Stimulated activated CD4-positive, alpha-beta T cell treated with anti-CD3 and anti-CD28 coated beads, Interleukin-2, amount 100 ng/mL, for 4 hours (primary cell): Measurements from ENCODE around the gene MBD5.

Experiments
- DNase-seq: peaks from one replicate; pipeline ENCODE4 v3.0.0-alpha.2; 2020; ENCODE audit warnings: low read depth

MBD5 gene

DNA sequence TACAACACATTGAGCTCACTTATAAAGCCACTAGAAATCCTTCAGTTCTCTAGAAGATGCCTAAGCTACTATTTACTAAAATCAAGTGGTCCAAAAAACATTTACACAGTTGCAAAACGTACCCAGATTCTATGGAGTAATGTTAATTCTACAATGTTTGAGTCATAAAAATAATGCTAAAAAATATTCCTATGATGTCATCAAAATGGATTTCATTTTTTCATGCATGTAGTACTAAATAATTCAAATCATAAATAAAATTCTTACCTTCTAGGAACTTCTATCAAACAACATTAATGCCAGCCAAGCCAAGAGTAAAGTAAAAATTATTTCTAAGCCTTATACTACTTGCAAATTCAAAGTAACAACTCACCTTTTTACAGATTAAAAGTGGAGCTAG lies 454.7 kb downstream of the MBD5 start:
- no peak for DNase-seq

DNA sequence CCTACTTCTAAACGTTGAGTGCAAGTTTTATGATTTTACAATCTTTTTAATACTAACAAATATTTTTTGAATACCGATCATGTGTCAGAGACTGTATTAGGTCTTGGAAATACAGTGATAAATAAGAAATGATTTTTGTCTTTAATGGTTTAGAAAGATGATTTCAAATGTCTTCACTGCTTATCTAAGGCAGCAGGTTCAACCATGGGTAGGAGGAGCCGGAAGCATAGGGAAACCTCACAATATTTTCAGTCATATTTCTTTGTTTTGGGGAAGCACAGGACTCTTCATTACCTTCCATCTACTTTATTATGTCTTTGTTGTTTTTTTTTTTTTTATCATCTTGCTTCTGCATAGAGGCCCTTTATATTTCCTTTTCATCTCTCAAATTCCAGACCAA lies 458.5 kb downstream of the MBD5 start:
- DNase-seq: no peak

DNA sequence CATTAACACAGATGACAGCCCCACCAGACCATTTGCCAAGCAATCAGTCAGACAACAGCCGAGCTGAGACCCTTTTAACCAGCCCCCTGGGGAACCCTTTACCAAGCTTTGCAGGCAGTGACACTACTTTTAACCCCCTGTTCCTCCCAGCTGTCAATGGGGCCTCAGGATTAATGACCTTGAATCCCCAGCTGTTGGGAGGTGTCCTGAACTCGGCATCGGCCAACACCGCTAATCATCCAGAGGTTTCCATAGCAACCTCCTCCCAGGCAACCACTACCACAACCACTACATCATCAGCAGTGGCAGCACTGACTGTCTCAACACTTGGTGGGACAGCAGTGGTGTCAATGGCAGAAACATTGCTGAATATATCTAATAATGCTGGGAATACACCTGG lies 462.8 kb downstream of the MBD5 start:
- DNase-seq: no peak

DNA sequence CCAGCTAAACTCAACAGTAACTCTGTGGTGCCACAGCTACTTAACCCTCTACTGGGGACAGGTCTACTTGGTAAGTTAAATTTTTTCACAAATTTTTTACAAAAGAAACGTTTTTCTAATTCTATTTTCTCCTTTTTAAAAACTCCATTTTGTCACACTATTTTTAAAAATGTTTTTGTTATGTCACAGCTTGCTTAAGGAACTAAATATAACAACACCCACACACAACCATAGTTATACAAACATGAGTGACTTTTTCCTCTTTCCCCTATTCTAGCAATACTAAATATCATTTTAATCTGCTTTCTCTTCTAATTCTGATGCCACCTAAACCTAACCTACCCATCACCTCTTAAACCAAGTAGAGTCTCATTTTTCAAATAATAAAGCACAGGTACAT lies 463.2 kb downstream of the MBD5 start:
- no peak for DNase-seq

DNA sequence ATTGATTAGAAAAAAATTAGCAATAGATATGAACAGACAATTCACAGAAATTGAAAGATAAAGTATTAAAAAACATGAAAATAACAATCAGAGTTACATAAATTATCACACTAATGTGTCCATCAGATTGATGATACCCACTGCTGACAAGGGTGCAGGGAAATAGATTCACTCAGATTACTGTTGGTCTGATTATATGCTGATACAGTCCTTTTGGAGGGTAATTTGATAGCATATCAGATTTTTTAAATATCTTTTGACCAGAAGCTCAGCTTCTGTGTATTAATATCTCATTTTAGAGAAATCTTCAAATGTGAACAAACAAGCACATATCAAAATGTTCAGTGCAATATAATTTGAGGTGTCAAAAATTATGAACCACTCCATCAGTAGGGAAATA lies 465.8 kb downstream of the MBD5 start:
- no peak for DNase-seq

DNA sequence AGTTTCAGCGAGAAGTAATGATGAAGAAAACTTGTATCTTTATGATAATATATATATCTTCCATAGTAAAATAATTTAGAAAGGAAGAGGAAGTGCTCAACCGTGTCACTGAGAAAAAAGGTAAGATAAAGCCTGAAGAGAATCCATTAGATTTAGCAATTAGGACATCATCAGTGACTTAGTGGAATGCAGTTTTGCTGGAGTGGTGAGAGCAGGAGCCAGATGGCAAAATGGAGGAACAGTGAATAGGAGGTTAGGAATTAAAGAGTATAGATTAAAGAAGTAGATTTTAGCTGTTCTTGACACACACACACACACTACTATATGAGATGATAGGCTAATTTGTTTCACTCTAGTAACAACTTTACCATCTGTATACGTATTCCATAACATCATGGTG lies 466.5 kb downstream of the MBD5 start:
- no peak for DNase-seq

DNA sequence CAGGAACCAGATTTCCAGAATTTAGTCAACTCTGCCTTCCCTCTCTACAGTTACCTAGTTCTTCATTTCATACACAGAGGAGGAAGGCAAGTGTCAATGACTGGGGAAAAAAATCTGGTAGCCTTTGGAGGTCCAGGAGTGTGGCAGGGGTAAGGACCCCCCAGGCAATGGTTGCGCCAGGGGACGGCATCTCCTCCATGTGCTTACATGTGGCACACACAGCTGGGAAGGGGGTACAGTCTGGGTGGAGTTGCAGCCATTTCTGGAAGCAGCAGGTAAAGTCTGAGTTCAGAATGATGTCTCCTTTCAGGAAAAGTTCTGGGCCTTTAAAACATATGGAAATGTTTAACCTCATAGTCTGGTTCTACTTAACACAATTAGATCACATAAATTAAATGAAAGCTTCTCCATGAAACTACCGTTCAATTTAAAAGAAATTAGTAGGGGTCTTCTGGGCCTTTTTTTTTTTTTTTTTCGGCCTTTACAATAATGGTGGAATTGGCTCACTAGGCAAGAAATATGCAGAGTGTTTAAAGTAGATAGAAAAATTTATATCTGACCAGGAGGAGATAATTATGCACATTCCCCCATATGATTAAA lies 470.0 kb downstream of the MBD5 start:
- DNase-seq: no peak

DNA sequence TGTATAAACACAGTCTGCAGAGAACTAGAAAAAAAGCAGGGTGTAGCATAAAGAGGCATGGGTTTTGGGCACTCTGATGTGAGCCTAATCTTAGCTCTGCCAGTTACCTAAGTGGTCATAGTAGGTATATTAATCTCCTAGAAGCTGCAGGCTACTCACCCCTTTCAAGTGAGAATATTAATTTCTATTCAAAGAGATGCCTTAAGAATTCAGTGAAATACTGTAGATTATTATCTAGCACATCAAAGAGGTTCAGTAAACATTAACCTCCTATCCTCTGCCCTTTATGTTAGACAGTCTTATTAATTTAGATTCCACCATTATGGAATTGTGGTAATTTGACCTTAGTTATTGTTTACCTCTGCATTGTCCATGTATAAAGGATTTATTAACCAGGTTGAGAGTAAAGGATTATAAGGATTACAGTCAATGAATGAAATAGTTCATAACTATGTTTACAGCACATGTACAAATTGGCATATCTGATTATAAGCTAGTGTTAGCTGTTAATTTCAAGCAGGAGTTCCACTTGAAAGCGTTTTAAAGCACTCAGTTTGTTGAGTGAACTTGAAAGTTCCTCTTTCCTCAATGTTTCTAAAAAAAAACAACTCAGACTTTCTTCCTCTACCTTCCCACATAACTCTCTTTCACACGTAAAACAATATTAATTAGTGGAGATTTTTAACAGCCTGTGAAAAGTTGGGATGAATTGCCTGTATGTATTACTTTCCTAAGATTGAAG lies 473.1 kb downstream of the MBD5 start:
- DNase-seq: no peak

DNA sequence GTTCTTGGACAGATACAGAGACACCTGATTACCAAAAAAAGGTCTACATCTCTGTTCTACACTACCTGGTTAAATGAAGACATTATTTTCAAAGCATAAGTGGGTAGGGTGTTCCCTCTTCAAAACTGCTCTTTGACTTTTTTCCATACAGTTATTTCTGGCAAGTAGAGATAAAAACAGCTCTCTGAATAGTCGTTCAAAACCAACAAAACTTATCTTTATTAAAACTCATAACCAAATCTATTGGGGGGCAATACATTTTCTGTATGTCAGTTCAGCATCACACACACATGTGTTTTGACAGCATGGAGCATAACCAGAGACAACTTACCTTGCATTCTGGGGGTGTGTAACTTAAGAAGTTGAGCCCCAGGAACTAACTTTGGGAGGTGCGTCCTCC lies 474.7 kb downstream of the MBD5 start:
- DNase-seq: no peak

DNA sequence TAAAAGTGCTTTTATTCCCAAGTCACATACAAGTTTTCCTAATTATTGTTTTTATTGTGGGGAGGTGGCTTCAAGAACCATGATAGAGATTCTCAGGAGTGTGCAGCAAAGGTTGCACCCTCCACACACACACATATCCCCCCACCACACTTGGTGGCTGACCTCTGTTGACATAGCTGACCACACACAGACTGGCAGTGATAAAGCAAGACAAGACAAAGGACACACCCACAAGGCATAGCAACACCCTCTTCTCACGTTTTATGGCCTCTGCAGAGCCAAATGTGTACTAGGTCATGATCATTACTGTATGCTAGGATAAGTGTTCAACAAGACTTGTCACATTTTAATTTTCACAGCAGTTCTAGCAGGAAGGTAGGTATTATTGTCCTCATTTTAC lies 480.7 kb downstream of the MBD5 start:
- DNase-seq: no peak

DNA sequence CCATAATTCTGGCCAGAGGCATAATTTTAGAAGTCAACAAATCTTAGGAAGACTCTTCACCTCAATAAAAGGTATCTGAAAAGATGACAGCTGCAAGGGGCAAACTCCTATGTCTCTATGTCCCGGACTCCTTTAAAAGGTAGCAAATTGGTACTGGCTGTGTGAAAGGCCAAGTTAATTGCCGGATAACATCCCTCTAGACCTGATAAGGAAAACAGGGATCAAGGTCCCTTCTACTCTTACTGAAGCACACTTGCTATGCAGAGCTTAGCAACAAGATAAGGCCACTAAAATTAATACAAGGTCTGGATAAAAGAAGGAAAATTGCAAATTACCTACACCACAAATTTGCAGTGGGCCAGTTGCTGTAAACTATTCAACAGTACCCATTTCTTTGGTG lies 482.6 kb downstream of the MBD5 start:
- no peak for DNase-seq

DNA sequence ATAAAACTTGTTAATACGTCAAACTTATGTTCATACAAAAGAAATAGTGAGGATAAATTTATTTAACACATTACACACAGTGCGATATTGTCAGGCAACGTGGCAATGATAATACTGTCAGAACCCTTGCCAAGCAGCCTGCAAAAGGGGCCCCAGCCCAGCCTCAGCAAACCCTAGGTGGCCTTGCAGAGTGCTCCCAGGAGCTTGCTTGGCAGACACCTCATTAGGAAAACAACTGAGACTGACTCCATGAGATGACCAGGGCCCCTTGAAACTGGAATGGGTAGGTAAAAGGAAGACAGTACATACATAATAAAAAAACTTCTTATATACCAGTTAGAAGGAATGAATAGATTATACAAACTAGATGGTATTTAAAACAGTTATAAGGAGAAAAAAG lies 487.1 kb downstream of the MBD5 start:
- no peak for DNase-seq

DNA sequence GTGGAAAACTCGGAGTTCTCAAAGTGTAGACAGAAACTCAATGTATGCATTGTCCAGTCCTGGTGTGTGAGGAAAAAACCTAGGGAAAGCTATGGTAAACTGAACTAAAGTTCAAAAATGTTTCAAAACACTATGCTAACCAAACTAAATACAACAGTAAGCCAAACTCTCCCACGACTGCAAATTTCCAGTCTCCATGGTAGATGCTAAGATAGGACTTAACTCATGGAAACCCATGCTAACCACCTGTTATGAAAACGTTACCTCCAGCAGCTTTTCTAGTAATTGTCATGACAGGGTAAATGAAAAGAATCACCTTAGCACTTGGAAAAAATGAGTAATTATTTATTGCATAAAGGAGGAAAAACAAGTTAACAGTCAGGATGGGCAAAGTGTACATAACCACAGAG lies 488.0 kb downstream of the MBD5 start:
- no peak for DNase-seq

DNA sequence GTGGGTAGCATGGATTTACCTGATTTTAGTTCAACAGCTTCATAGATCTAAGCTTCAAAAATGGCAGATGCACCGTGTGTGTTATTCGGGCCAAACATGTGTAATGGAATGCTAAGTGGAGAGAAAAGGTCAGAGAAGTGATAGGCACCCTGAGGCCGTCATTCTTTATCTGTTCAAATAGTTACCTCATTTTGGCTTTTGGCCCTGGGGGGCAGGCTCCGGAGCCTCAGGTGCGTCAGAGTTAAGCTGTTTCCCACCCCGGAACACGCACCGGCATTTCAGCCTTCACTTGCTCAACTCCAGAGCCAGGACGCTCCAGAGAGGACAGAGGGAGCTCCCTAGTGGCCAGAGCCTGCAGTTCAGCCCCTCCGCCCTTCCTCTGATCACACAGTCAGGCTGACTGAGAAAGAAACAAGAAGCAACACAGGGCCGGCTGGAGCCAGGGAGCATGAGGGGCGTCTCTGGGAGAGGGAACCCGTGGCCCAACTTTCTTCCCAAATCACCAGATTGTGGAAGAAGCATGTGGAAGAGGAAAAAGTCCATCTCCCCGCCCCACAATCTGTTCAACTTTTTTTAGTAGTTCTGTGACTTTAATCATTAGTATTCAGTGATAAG lies 488.5 kb downstream of the MBD5 start:
- DNase-seq: peak; percentile 77

DNA sequence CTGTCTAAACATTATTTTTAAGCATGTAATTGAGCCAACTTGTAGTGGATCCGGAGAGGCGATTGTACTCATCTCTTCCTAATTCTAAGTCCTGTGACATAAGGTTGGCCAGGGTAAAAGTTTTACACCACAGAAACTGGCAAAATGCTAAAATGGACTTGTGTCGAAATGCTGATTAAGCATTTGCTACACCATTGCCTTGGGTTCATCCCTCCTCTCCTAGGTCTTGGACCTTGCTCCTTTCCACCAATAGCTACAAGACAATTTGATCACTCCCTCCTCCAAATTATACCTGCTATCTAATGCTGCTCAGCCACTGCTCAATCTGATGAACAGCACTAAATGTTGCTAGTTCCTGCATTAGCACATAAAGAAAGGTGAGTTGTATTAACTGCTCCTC lies 491.0 kb downstream of the MBD5 start:
- no peak for DNase-seq

DNA sequence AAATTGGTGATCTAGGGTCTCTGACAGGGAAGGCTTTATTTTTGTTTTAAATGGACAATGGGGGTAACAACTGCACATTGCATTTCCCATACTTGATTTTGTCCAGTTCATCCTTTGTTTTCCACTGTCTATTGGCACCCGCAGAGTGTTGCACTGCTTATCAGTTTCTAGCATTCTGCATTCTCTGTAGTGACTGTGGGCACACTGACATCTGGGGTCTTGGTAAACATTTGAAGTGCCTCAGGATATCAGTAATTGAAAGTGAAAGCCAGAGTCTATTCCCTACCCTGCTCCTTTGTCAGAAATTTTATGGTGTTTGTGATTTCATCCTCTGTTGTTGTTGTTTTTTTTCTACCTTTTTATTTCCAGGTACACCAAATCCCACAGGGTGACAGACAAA lies 491.6 kb downstream of the MBD5 start:
- DNase-seq: no peak

DNA sequence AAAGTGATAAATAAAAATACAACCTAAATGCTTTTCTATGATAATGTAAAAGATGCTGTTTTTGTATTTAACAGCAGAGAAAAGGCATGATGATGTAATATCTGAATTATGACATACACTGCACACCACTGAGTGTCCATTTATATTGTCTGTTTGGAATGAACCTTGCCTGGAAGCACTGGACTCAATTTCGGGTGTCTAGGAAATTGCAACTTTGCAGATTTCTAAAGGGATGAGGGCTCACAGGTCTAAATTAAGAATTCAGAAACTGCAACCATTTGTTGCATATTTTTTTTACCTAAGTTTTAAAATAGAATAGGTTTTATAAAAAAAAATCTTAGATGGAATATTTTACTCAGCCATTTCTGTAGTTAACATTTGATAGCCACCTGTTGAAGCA lies 492.5 kb downstream of the MBD5 start:
- DNase-seq: no peak

DNA sequence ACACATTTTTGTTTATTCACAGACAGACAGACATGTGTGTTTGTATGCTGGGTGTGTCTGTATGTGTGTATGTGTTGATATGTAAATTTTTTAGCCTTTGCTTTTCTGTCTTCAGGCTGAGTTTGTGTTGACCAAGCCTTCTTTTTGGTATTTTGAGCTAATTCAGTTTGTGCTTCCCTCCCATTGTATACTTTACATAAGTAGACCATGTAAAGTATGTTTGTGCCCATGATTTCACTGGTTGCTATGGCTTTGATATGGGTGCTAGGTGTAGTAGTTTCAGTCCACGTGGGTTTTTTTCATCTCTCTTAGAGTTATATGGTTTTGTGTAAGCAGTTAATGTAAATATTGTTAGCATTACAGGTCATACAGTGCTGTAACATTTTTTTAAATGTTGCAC lies 494.2 kb downstream of the MBD5 start:
- DNase-seq: no peak

DNA sequence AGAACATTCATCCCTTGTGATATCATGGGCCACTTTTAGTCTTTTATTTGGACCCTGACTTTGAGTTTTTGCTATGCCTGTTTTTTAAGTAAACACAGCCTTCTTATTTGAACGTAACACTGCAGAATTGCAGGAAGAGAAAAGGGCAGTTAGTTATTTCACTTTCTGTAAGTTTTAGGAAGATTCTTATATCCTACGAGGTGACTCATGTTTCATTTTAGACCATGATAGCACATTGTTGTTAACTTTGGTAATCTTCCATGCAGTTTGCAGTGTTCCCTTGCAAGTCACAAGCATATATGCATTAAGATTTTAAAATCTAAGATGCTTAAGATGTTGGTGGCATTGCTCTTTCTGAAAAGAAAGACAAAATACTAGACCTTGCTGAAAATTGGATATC lies 495.1 kb downstream of the MBD5 start:
- no peak for DNase-seq

DNA sequence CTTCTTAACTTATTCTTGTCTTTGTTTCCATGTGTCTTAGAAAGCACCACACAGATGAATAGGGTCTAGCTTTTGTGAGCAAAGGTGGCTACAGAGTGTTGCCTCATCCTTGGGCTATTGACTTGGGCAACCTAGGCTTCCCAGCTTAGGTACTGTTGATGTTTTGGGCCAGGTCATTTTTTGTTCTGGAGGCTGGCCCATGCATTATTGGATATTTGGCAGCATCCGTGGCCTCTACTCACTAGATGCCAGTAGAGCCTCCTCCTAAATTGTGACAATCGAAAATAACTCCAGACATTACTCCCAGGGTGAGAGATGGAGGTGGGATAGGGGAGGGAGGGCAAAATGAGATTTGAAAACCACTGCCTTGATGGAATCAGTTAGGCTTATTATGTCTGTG lies 496.4 kb downstream of the MBD5 start:
- no peak for DNase-seq

DNA sequence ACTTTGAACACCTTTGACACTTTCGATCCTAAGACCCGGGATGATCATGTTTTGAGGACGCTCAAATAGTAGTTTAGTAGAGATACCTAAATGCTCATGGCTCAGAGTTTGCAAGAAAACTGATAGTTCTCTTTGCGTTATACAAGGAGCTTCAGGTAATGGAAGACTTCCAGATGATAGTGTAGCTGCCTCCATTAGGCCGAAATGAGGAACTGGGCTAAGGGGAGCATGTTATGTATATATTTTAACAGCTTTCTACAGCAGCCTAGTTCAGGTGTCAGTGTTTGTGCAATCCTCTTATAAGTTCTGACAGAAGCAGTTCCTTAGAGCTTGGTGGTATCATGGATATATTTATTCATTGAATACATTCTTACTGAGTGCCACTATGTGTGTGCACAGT lies 496.9 kb downstream of the MBD5 start:
- DNase-seq: no peak

DNA sequence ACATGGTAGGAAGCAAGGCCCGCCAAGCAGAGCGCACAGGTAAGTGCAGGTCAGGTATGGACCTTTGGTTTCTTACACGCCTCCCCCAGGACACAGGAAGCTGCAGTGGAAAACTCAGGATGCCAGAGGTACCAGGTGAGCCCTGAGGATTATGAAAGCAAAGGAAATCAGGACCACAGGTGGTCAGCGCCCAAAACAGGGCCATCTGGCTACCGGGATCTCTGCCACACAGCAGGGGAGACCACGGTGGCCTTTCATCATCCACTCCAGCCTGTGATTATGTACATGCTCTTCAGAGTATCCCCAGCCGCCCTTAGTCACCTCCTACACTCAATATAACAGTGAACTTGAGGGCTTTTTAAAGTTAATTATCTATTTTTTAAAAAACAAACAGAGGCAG lies 498.1 kb downstream of the MBD5 start:
- DNase-seq: no peak

DNA sequence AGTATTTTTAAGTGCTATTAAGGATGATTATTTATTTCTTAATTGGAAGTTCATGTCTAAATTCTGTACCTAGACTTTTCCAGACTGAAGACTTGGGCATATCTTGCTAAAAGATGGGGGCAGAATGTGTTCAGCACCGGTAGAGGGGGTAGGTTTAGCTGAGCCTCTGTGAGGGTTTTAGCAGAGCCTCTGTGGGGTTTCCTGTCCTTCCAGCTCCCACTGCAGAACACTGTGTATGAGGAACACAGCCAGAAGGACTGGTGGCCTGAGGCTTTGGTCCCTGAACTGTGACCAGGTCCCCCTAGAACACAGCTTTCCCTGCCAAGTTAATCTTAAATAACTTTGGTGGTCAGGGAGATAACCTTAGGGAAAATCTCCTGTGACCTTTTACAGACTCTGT lies 500.3 kb downstream of the MBD5 start:
- DNase-seq: no peak

DNA sequence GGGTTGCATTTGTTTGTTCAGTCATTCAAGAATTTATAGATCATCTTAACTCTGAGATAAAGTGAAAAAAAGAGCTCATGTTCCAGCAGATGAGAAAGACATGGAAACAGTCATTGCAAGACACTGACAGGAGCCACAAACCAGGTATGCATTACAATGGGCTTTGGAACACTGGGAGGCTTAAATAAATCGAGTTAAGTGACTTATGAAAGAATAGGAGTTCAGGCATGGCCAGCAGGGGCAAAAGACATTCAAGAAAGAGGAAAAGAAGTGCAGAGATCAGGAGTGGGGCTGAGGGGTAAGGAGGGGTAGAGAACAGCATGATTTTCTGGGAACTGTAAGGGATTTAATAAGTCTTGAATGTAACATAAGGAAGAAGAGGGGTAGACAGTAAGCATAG lies 502.4 kb downstream of the MBD5 start:
- DNase-seq: no peak
